Vagina (tissue), 2 donors: ENCODE data around the gene KCND2. TPM values are rescaled to one million over a fixed set of nuclear protein-coding genes. Genes with fewer than 3 reads are reported as not detected.
"Not testable (repeated sequence)": the region's sequence is repeated elsewhere in the genome, so short reads cannot be mapped to it uniquely, and the experiment has no call there.

Experiments used
- DNase-seq, 2 donors: peaks; one replicate each; pipeline ENCODE4 v3.0.0-alpha.2; 2017; ENCODE audit errors: extremely low spot score in 2 of 2
- H3K27ac ChIP-seq: fragments of 200-600 bp; sonication (generic); one replicate; pipeline ENCODE4 v1.5.1; 2019
- H3K27me3 ChIP-seq: fragments of 200-600 bp; sonication (generic); one replicate; pipeline ENCODE4 v1.5.1; 2019
- H3K36me3 ChIP-seq, 2 donors: fragments of 200-600 bp; sonication (generic); one replicate each; pipeline ENCODE4 v1.5.1; 2017 to 2019
- H3K4me1 ChIP-seq: fragments of 200-600 bp; sonication (generic); one replicate; pipeline ENCODE4 v1.5.1; 2019
- H3K4me3 ChIP-seq, 2 donors: fragments of 200-600 bp; sonication (generic); 1 replicate in 1 of 2; 2 replicates in 1 of 2; pipeline ENCODE4 v1.5.1; 2016 to 2019
- H3K9me3 ChIP-seq: fragments of 200-600 bp; sonication (generic); one replicate; pipeline ENCODE4 v1.5.1; 2019
- CTCF ChIP-seq, 3 experiments: fragments of 450-650 bp in 2 of 3; fragments of 200-600 bp in 1 of 3; sonication (generic) in 1 of 3; IDR thresholded peaks; one replicate each; pipeline ENCODE4 v1.5.1; 2017 to 2019; ENCODE audit warnings: antibody characterized with exemption in 3 of 3, mild to moderate bottlenecking in 2 of 3, moderate library complexity in 2 of 3
- POLR2A ChIP-seq, 2 donors: fragments of 450-650 bp; IDR thresholded peaks; one replicate each; pipeline ENCODE4 v1.6.1; 2017; ENCODE audit warnings: antibody characterized with exemption in 2 of 2, mild to moderate bottlenecking in 2 of 2, moderate library complexity in 2 of 2
- POLR2AphosphoS5 ChIP-seq, 2 donors: sonication (generic); formaldehyde crosslinking; IDR thresholded peaks; one replicate each; pipeline ENCODE4 v1.9.0; 2017; ENCODE audit warnings: antibody characterized with exemption in 2 of 2, mild to moderate bottlenecking in 2 of 2, low read depth in 1 of 2; ENCODE audit not compliant: insufficient read depth in 1 of 2
- intact Hi-C: fragments of 100-400 bp; cut with DNase I; formaldehyde crosslinking; loops from one replicate; pipeline ENCODE4 v1.15.1; 2023
- total RNA-seq: library from RNA; depleted of rRNA; stranded (reverse); fragments of >200 nt; gene quantifications from one replicate; pipeline ENCODE4 v1.2.3, GENCODE V29; 2016

Gene KCND2
- total RNA-seq, 1 donor from 2014 or later = 3.7 TPM

GRCh38 chr7:120553491-120553890, 280.5 kb downstream of the KCND2 start:
- Histone ChIP-seq H3K36me3 (no peaks in the 10 kb centered on the region), H3K9me3 (no peaks in the 10 kb centered on the region), H3K27ac (no peak overlapping the region), H3K27me3 (no peaks in the 10 kb centered on the region), H3K4me3 (no peak overlapping the region), H3K4me1 (no peaks in the 10 kb centered on the region)
- intact Hi-C loops = no loop called here
- no peak for DNase-seq
- TF ChIP-seq POLR2AphosphoS5 (IDR thresholded peaks at IDR 0.05; ENCODE audit: insufficient read depth in 1 of 2, low read depth in 1 of 2) (no peak), POLR2A (IDR thresholded peaks at IDR 0.05) (no peak), CTCF (IDR thresholded peaks at IDR 0.05) (no peak)

- H3K36me3 ChIP-seq = no peaks in the 10 kb centered on the region
- H3K27ac ChIP-seq = no peak overlapping the region
- intact Hi-C loops = no loop called here
- DNase-seq = no peak
- H3K4me3 ChIP-seq = no peak overlapping the region
- H3K9me3 ChIP-seq = no peaks in the 10 kb centered on the region
- H3K4me1 ChIP-seq = no peaks in the 10 kb centered on the region
- no peaks in the 10 kb centered on the region for H3K27me3 ChIP-seq
- TF ChIP-seq POLR2A (IDR thresholded peaks at IDR 0.05) (no peak), CTCF (IDR thresholded peaks at IDR 0.05) (peak in 2 of 3 experiments; percentile 23 to 37)
Observed at GRCh38 chr7:120554960-120555571, 282.1 kb downstream of the KCND2 start.

GRCh38 chr7:120564145-120564544, 291.2 kb downstream of the KCND2 start:
- TF ChIP-seq POLR2A (IDR thresholded peaks at IDR 0.05) (no peak), POLR2AphosphoS5 (IDR thresholded peaks at IDR 0.05; ENCODE audit: insufficient read depth in 1 of 2, low read depth in 1 of 2) (no peak), CTCF (IDR thresholded peaks at IDR 0.05) (no peak)
- Histone ChIP-seq H3K4me3 (no peak overlapping the region), H3K36me3 (no peaks in the 10 kb centered on the region), H3K9me3 (no peaks in the 10 kb centered on the region), H3K27me3 (no peaks in the 10 kb centered on the region), H3K27ac (no peak overlapping the region), H3K4me1 (no peaks in the 10 kb centered on the region)
- no peak for DNase-seq
- intact Hi-C loops = no loop called here

- H3K9me3 ChIP-seq = no peaks in the 10 kb centered on the region
- intact Hi-C loops = no loop called here
- TF ChIP-seq CTCF (IDR thresholded peaks at IDR 0.05) (no peak), POLR2AphosphoS5 (IDR thresholded peaks at IDR 0.05; ENCODE audit: insufficient read depth in 1 of 2, low read depth in 1 of 2) (no peak), POLR2A (IDR thresholded peaks at IDR 0.05) (no peak)
- H3K4me3 ChIP-seq = no peak overlapping the region
- no peak for DNase-seq
- no peak overlapping the region for H3K27ac ChIP-seq
- no peaks in the 10 kb centered on the region for H3K27me3 ChIP-seq
- H3K36me3 ChIP-seq = no peaks in the 10 kb centered on the region
- H3K4me1 ChIP-seq = no peaks in the 10 kb centered on the region
Observed at GRCh38 chr7:120567204-120567603, 294.2 kb downstream of the KCND2 start.

- DNase-seq, intact Hi-C loops, H3K4me3 ChIP-seq, H3K4me1 ChIP-seq, H3K36me3 ChIP-seq, H3K9me3 ChIP-seq, H3K27ac ChIP-seq, H3K27me3 ChIP-seq: not testable (repeated sequence)
Observed at GRCh38 chr7:120578657-120579056, 305.7 kb downstream of the KCND2 start.
